IMR-90 (cell line): ENCODE measurements around the gene STIL. TPM values are rescaled to one million over a fixed set of nuclear protein-coding genes. Genes with fewer than 3 reads are reported as not detected.

ENCODE experiments used
- ATAC-seq: fragments of 200-7000 bp; cut with Tn5 transposase; 2 replicates; pipeline ENCODE4 v1.9.1; 2020; ENCODE audit warnings: low read depth, mild to moderate bottlenecking, moderate library complexity
- BruUV-seq: library from RNA; stranded (reverse); fragments of 400-500 nt; replicated peaks from 2 replicates; lab custom pipeline; 2021; lab: Mats Ljungman, UMichigan
- CTCF ChIA-PET: fragments of 300-600 bp; formaldehyde crosslinking; extraction: SDS; loops from one replicate; lab custom pipeline; 2021; ENCODE audit warnings: antibody characterized with exemption; lab: Yijun Ruan, JAX
- POLR2A ChIA-PET: fragments of 300-600 bp; sonication (Branson Sonifier 250); formaldehyde crosslinking; loops from one replicate; lab custom pipeline; 2022; ENCODE audit warnings: antibody characterized with exemption; ENCODE audit not compliant: unreplicated experiment; lab: Charles Lee
- DNase-seq: peaks from one replicate; pipeline ENCODE4 v3.0.0; 2013
- H2AFZ ChIP-seq: replicated peaks from 2 replicates; pipeline ENCODE3; 2013; ENCODE audit warnings: low read length, mild to moderate bottlenecking; ENCODE audit not compliant: poor library complexity
- H2AK5ac ChIP-seq: 2 replicates; pipeline ENCODE4 v1.6.1; 2013; ENCODE audit warnings: low read depth, low read length, inconsistent platforms
- H2AK9ac ChIP-seq: replicated peaks from 2 replicates; pipeline ENCODE3; 2013; ENCODE audit warnings: mild to moderate bottlenecking, low read depth, low read length, moderate library complexity; ENCODE audit not compliant: poor library complexity
- H2BK120ac ChIP-seq: 2 replicates; pipeline ENCODE4 v1.6.1; 2013; ENCODE audit warnings: low read depth, low read length, inconsistent platforms
- H2BK15ac ChIP-seq: 3 replicates; pipeline ENCODE4 v1.6.1; 2013; ENCODE audit warnings: low read depth, low read length, inconsistent platforms
- H2BK20ac ChIP-seq: 2 replicates; pipeline ENCODE4 v1.6.1; 2013; ENCODE audit warnings: low read depth, mild to moderate bottlenecking, inconsistent platforms, low read length, moderate library complexity
- H2BK5ac ChIP-seq: 2 replicates; pipeline ENCODE4 v1.6.1; 2013; ENCODE audit warnings: mild to moderate bottlenecking, low read depth, low read length, inconsistent platforms; ENCODE audit not compliant: poor library complexity, severe bottlenecking
- H3K14ac ChIP-seq: replicated peaks from 2 replicates; pipeline ENCODE4 v1.6.1; 2013; ENCODE audit warnings: low read depth, low read length, inconsistent platforms
- H3K18ac ChIP-seq: 2 replicates; pipeline ENCODE4 v1.6.1; 2013; ENCODE audit warnings: low read depth, low read length, control low read depth
- H3K23ac ChIP-seq: 2 replicates; pipeline ENCODE4 v1.6.1; 2013; ENCODE audit warnings: low read depth, low read length, inconsistent platforms
- H3K27ac ChIP-seq: 2 replicates; pipeline ENCODE4 v1.5.1; 2013; ENCODE audit warnings: mild to moderate bottlenecking, control low read depth, low read length; ENCODE audit not compliant: insufficient read depth
- H3K27me3 ChIP-seq: 2 replicates; pipeline ENCODE4 v1.6.1; 2013; ENCODE audit warnings: low read length; ENCODE audit not compliant: control insufficient read depth, insufficient read depth
- H3K36me3 ChIP-seq: 2 replicates; pipeline ENCODE4 v1.6.1; 2013; ENCODE audit warnings: low read length, mixed read lengths; ENCODE audit not compliant: control insufficient read depth, insufficient read depth
- H3K4ac ChIP-seq: 2 replicates; pipeline ENCODE4 v1.6.1; 2013; ENCODE audit warnings: low read depth, low read length, inconsistent platforms
- H3K4me1 ChIP-seq: 2 replicates; pipeline ENCODE4 v1.6.1; 2013; ENCODE audit warnings: low read length, mixed read lengths; ENCODE audit not compliant: control insufficient read depth, insufficient read depth
- H3K4me2 ChIP-seq: 2 replicates; pipeline ENCODE4 v1.6.1; 2013; ENCODE audit warnings: low read depth, mild to moderate bottlenecking, control low read depth, low read length, moderate library complexity
- H3K4me3 ChIP-seq: 2 replicates; pipeline ENCODE4 v1.5.1; 2013; ENCODE audit warnings: low read depth, mild to moderate bottlenecking, control low read depth, low read length, moderate library complexity; ENCODE audit not compliant: insufficient read depth
- H3K56ac ChIP-seq: 2 replicates; pipeline ENCODE4 v1.6.1; 2013; ENCODE audit warnings: low read length, inconsistent platforms; ENCODE audit not compliant: insufficient read depth; ENCODE audit errors: extremely low read depth
- H3K79me1 ChIP-seq, 2 experiments: 2 replicates each; pipeline ENCODE4 v1.6.1; 2013; ENCODE audit warnings: low read length in 2 of 2, inconsistent platforms in 1 of 2, low read depth in 1 of 2
- H3K9ac ChIP-seq: 2 replicates; pipeline ENCODE4 v1.6.1; 2013; ENCODE audit warnings: low read depth, low read length, control low read depth
- H3K9me1 ChIP-seq: 2 replicates; pipeline ENCODE4 v1.6.1; 2013; ENCODE audit warnings: low read length, inconsistent platforms; ENCODE audit not compliant: insufficient read depth
- H3K9me3 ChIP-seq: 2 replicates; pipeline ENCODE4 v1.6.1; 2013; ENCODE audit warnings: low read length; ENCODE audit not compliant: control insufficient read depth, insufficient read depth
- H4K20me1 ChIP-seq: 2 replicates; pipeline ENCODE4 v1.6.1; 2013; ENCODE audit warnings: low read length, inconsistent platforms; ENCODE audit not compliant: insufficient read depth
- H4K5ac ChIP-seq: 2 replicates; pipeline ENCODE4 v1.6.1; 2013; ENCODE audit warnings: mild to moderate bottlenecking, low read depth, low read length, control low read depth
- H4K8ac ChIP-seq, 2 experiments: 2 replicates each; pipeline ENCODE4 v1.6.1; 2013; ENCODE audit warnings: low read depth in 2 of 2, low read length in 2 of 2, control low read depth in 1 of 2, inconsistent platforms in 1 of 2
- H4K91ac ChIP-seq: 2 replicates; pipeline ENCODE4 v1.6.1; 2013; ENCODE audit warnings: low read depth, low read length, inconsistent platforms; ENCODE audit not compliant: insufficient read depth
- BHLHE40 ChIP-seq: fragments of 150-350 bp; IDR thresholded peaks from 2 replicates; pipeline ENCODE4 v1.6.1; 2016; ENCODE audit warnings: mild to moderate bottlenecking, low read depth, low read length
- CEBPB ChIP-seq: IDR thresholded peaks from 2 replicates; pipeline ENCODE4 v1.6.1; 2012; ENCODE audit warnings: low read depth, low read length, improper control_type of control experiment
- CHD1 ChIP-seq: IDR thresholded peaks from 2 replicates; pipeline ENCODE4 v1.6.1; 2012; ENCODE audit warnings: low read depth, low read length, improper control_type of control experiment
- CTCF ChIP-seq: conservative IDR thresholded peaks from 2 replicates; pipeline ENCODE4 v1.5.1; 2012; ENCODE audit warnings: mild to moderate bottlenecking, low read depth, low read length, improper control_type of control experiment
- MAFK ChIP-seq: IDR thresholded peaks from 2 replicates; pipeline ENCODE4 v1.6.1; 2012; ENCODE audit warnings: low read depth, low read length, improper control_type of control experiment
- MAZ ChIP-seq: IDR thresholded peaks from 2 replicates; pipeline ENCODE4 v1.6.1; 2012; ENCODE audit warnings: low read depth, mild to moderate bottlenecking, low read length, improper control_type of control experiment, moderate library complexity, borderline replicate concordance
- NFE2L2 ChIP-seq: fragments of 150-350 bp; IDR thresholded peaks from 2 replicates; pipeline ENCODE4 v1.6.1; 2016; ENCODE audit warnings: low read depth, mild to moderate bottlenecking, low read length
- POLR2A ChIP-seq: IDR thresholded peaks from 2 replicates; pipeline ENCODE4 v1.6.1; 2012; ENCODE audit warnings: mild to moderate bottlenecking, low read depth, low read length
- RAD21 ChIP-seq: IDR thresholded peaks from 2 replicates; pipeline ENCODE4 v1.6.1; 2012; ENCODE audit warnings: low read length, improper control_type of control experiment
- RFX5 ChIP-seq: IDR thresholded peaks from 2 replicates; pipeline ENCODE4 v1.8.0; 2012; ENCODE audit warnings: low read depth, mild to moderate bottlenecking, low read length, moderate library complexity
- USF2 ChIP-seq: fragments of 150-350 bp; IDR thresholded peaks from 2 replicates; pipeline ENCODE4 v1.6.1; 2017; ENCODE audit warnings: mild to moderate bottlenecking, antibody characterized with exemption, low read length, low read depth
- WGBS, 2 experiments: methylation state at CpG; one replicate each; pipeline versions ENCODE4 v1.1.5 to v1.1.7; 2013; ENCODE audit warnings: missing lambda C conversion rate in 2 of 2; ENCODE audit not compliant: insufficient read length in 1 of 2; ENCODE audit errors: extremely low coverage in 2 of 2; 5-methylcytosine and 5-hydroxymethylcytosine counted together
- dilution Hi-C: fragments of 300-500 bp; cut with HindIII; formaldehyde crosslinking; loops from one replicate; pipeline ENCODE4 v1.14.3; 2018; ENCODE audit warnings: low sequenced_read_pairs; ENCODE audit not compliant: unreplicated experiment
- in situ Hi-C: fragments of 300-500 bp; cut with MboI; formaldehyde crosslinking; loops from 3 replicates; pipeline ENCODE4 v1.14.3; 2019; ENCODE audit warnings: low sequenced_read_pairs, inconsistent platforms, mixed read lengths
- intact Hi-C: fragments of 100-400 bp; cut with micrococcal nuclease; formaldehyde crosslinking; loops from 2 replicates; pipeline ENCODE4 v1.10.0; 2022
- polyA plus RNA-seq, 3 experiments: library from polyadenylated mRNA; depleted of rRNA; stranded (reverse); fragments of >200 nt; gene quantifications; 2 replicates each; pipeline ENCODE4 v1.2.3, GENCODE V29; 2012; ENCODE audit warnings: low replicate concordance in 1 of 3
- total RNA-seq: library from RNA; depleted of rRNA; stranded (reverse); fragments of >200 nt; gene quantifications from 2 replicates; pipeline ENCODE4 v1.2.3, GENCODE V29; 2012

The STIL gene
- total and polyA plus RNA-seq, 2 of the 4 experiments (the other 2 are of a cell fraction): 6.8 to 17.2 TPM

GRCh38 chr1:47241114-47242113 lies 72.5 kb downstream of the STIL start (continued):
- no peak for TF ChIP-seq RAD21
- TF ChIP-seq POLR2A: no peak
- TF ChIP-seq CHD1: no peak

- CTCF ChIA-PET: no interaction called here
- H2BK5ac ChIP-seq: no peak overlapping the region
- H2AK9ac ChIP-seq: no peak overlapping the region
- H3K9me1 ChIP-seq: no peaks in the 10 kb centered on the region
- no peak for ATAC-seq
- no peak overlapping the region for H3K14ac ChIP-seq
- no peak overlapping the region for H3K4me2 ChIP-seq
- POLR2A ChIA-PET: no interaction called here
- peaks cover 47% of the 10 kb centered on the region for H3K27me3 ChIP-seq
- H4K8ac ChIP-seq: no peak overlapping the region
- no peak overlapping the region for H3K23ac ChIP-seq
- dilution Hi-C loops (no loop called here), intact Hi-C loops (no loop called here), in situ Hi-C loops (no loop called here)
- no peak overlapping the region for H4K5ac ChIP-seq
- H3K36me3 ChIP-seq: no peaks in the 10 kb centered on the region
- BruUV-seq: no TSS peak
- no peak overlapping the region for H2AK5ac ChIP-seq
- DNase-seq: no peak
- no peak overlapping the region for H3K18ac ChIP-seq
- no peak overlapping the region for H2AFZ ChIP-seq
- H3K79me1 ChIP-seq: no peaks in the 10 kb centered on the region
- 54% methylated on average over 2 of the region's 5 CpGs; no CpG with 5 or more reads in 1 of the 2 experiments for WGBS, 2 experiments
- no peak overlapping the region for H4K91ac ChIP-seq
- H3K4ac ChIP-seq: no peak overlapping the region
- H2BK15ac ChIP-seq: no peak overlapping the region
- TF ChIP-seq CEBPB: no peak
- TF ChIP-seq USF2: no peak
- no peak for TF ChIP-seq RFX5
- TF ChIP-seq BHLHE40: no peak
- TF ChIP-seq MAFK: no peak
- no peak for TF ChIP-seq NFE2L2
- TF ChIP-seq MAZ: no peak
- no peak for TF ChIP-seq CTCF
- no peaks in the 10 kb centered on the region for H4K20me1 ChIP-seq
- H3K9me3 ChIP-seq: no peaks in the 10 kb centered on the region
- no peak overlapping the region for H3K27ac ChIP-seq
- H3K56ac ChIP-seq: no peak overlapping the region
- no peak overlapping the region for H2BK20ac ChIP-seq
- H3K4me3 ChIP-seq: no peak overlapping the region
- H3K9ac ChIP-seq: no peak overlapping the region
- no peak overlapping the region for H2BK120ac ChIP-seq
- H3K4me1 ChIP-seq: no peaks in the 10 kb centered on the region
Observed at GRCh38 chr1:47238935-47239592, 74.9 kb downstream of the STIL start.
